ENCODE results near the gene SMPD4.
"Not testable (repeated sequence)": the region's sequence is repeated elsewhere in the genome, so short reads cannot be mapped to it uniquely, and the experiment has no call there.

GRCh38 chr2:130230907-130231306 lies 49.5 kb upstream of the SMPD4 start:
- TF ChIP-seq EZH2 (conservative IDR thresholded peaks at IDR 0.05; ENCODE audit: low read depth, low read length); SP1 (IDR thresholded peaks at IDR 0.05); SP1 (CRISPR knock-in tag; IDR thresholded peaks at IDR 0.05); ZBTB8A (CRISPR knock-in tag; IDR thresholded peaks at IDR 0.05; ENCODE audit: borderline replicate concordance, low read depth); ZNF441 (CRISPR knock-in tag; IDR thresholded peaks at IDR 0.05; ENCODE audit: borderline replicate concordance); ZNF549 (CRISPR knock-in tag; IDR thresholded peaks at IDR 0.05); ZBTB49 (CRISPR knock-in tag; IDR thresholded peaks at IDR 0.05; ENCODE audit: borderline replicate concordance); USF2 (IDR thresholded peaks at IDR 0.05; ENCODE audit: low read depth, low read length); USF2 (CRISPR knock-in tag; IDR thresholded peaks at IDR 0.05; ENCODE audit: borderline replicate concordance); EHMT2 (IDR thresholded peaks at IDR 0.05; ENCODE audit: borderline replicate concordance, low read depth, low read length): not testable (repeated sequence)

All from HepG2 (cell line).